SKM-1 (cell line): ENCODE measurements around the gene MRPL10.
"Not testable (repeated sequence)": the region's sequence is repeated elsewhere in the genome, so short reads cannot be mapped to it uniquely, and the experiment has no call there.

Source experiments
- DNase-seq: peaks from one replicate; lab custom pipeline; 2025; ENCODE audit not compliant: unreplicated experiment; lab: John Stamatoyannopoulos, UW

The MRPL10 gene

DNA sequence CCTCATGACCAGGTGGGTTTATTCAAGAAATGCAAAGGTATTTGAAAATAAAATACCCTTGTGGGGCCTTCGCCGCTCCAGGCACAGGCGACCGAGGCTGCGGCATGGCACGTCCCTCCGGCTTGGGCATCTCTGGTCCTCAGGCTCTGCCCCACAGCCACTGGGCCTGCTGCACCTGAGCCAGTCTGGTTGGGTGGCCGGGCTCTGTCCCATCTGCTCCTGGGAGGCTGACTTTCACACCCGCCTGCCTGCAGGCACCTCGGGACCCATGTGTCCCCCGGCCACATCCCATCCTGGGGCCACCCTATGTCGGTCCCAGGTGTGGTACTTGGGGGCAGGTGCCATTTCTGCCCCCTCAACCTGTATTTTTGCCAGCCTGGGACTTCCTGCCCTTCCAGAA is 30.7 kb downstream of the MRPL10 start:
- DNase-seq = no peak

DNA sequence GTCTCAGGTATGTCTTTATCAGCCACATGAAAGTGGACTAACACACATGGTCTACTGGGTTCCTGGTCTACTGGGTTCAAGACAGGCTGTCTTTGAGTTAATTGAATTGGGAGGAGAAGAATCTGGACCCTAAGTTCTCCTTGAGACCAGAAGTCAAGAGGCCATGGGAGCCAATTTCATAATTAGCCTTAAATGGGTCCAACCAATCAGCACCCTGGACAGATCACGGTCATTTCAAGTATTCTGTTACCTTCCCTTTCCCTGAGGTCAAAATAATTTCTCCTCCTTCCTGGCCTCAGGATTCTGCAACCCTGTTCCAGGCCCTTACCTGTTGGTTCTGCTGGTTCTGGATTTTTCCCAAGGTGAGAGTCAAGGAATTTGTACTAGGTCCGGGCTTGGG is 33.5 kb downstream of the MRPL10 start:
- no peak for DNase-seq

DNA sequence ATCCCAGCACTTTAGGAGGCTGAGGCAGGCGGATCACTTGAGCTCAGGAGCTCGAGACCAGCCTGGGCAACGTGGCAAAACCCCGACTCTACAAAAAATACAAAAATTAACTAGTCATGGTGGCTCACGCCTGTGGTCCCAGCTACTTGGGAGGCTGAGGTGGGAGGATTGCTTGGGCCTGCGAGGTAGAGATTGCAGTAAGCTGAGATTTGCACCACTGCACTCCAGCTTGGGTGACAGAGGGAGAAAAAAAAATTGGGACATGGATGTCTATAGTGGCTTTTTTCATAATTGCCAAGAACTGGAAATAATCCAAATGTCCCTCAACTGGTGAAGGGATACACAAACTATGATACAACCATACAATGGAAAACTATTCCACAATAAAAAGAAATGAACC is 38.4 kb downstream of the MRPL10 start:
- DNase-seq = no peak

DNA sequence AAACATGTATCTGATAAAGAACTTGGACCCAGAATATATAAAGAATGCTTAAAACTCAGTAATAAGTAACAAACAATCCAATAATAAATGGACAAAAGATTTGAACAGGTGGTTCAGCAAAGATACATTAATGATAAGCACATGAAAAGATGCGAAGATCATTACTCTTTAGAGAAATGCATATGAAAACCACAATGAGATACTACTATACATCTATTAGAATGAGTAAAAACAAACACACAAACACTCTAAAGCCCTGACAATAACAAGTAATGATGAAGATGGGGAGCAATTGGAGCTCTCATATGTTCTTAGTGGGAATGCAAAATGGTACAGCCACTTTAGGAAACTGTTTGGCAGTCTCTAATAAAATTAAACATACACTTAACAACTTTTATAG is 38.9 kb downstream of the MRPL10 start:
- DNase-seq = no peak

DNA sequence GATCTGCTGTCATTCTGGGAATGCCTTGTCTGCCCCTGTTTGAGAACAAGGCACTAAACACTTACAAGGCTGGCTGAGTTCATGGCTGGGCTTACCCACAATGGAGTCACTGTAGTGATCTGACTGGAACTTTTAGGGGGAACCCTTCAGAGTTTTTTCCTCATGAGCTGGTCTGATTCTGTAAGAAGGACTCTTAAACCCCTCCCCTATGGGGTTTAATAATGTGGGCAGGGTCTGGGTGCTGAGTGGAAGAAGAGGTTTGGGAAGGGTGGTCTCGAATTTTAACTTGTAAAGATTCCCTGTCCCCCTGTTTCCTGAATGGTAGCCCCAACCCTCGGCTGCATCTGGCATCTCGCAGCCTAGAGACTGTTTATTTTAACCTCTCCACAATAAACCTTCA is 40.3 kb downstream of the MRPL10 start:
- DNase-seq = no peak

DNA sequence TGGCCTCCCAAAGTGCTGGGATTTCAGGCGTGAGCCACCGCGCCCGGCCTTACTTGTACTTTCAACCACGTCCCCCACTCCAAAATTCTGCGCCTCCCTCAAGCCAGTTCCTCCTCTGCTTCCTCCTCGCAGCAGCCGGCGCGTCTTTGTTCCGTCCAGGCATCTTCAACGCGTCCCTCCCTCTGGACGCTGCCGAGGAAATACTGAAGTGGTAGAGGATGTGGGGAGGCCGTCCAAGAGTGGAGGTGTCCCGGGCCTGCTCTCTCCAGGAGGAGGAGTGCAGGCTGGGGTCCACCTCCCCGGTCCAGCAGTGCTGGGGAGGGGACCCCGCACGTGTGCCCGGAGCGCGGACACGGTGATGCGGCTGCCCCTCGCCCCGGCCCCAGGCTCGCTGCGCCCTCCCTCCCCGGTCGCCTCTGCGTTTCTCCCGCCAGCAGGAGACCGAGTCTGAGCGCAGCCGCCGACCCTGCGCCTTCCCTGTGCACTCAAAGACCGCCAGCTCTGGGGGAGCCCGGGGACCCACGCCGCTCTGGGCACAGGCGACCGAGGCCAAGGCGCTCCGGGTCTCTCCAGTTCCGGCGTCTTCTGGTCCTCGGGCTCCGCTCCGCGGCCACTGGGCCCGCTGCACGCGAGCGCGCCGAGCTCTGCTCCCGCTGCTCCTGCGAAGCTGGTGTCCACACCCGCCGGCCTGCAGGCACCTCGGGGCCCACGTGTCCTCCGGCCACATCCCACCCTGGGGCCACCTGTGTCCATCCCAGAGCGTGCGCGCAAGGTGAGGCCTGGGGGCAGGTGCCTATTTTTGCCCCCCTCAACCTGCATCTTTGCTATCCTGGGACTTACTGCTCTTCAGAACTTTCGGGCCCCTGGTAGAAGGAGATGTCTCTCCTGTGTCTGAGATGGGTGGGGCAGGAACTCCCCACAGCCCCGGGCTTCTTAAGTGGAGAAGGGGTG is 41.5 kb downstream of the MRPL10 start:
- no peak for DNase-seq

DNA sequence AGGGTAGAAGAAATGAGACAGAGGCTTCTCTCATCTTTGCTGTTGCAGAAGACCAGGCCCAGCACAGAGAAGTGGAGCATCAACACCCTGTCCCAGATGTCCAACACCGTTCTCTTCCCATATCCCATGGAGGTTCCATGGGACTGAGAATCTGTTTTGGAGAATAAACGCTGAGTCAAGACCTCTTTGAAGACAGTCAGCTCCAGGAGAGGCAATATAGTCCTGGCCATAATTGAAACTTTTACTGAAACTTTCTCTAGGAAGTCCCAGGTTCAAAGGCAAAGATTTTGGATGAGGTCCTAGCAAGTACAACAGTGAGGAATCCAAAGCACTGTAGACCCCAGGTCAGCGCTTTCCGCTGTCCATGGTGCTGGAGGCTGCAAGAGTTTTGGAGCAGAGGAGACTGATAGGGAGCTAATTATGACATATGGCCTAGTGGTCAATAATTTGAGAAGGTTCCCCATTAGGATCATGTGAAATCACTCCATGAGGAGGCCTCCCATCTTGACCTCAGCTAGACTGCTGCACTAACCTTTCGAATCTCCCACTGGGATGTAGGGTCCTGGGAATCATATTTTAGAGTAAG is 45.7 kb downstream of the MRPL10 start:
- no peak for DNase-seq

DNA sequence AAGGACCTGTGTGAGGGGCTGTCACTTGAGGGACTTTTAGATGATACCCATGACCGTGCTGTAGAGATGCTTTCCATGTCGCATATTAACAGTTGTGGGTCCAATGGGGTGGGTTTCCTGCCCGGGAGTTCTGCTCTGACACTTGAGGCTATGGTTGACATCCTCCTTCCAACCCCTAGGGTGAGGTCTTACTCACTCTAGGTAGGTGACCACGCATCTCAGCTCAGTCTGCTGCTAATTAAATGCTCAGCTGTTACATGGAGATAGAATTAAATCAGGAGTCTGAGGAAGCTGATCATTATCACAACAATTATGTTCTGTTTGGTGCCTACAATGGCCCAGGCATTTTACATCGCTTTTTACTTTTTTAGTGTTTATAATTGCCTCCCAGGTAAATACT is 49.9 kb downstream of the MRPL10 start:
- DNase-seq = no peak

DNA sequence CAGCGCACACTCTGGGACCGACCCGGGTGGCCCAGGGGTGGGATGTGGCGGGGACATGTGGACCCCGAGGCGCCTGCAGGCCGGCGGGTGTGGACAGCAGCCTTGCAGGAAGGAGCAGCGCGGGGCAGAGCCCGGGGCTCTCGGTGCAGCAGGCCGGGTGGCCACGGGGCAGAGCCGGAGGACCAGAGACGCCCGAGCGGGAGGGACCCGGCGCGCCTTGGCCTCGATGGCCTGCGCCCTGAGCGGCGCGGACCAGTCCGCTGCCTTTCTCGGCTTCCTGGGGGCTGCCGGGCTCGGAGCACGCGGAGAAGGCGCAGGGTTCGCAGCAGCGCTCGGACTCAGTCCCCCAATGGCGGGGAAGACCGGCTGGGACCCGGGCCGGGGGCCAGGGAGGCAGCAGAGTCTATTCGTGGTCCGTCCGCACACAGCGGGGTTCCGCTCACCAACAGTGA is 53.1 kb downstream of the MRPL10 start:
- DNase-seq = no peak

DNA sequence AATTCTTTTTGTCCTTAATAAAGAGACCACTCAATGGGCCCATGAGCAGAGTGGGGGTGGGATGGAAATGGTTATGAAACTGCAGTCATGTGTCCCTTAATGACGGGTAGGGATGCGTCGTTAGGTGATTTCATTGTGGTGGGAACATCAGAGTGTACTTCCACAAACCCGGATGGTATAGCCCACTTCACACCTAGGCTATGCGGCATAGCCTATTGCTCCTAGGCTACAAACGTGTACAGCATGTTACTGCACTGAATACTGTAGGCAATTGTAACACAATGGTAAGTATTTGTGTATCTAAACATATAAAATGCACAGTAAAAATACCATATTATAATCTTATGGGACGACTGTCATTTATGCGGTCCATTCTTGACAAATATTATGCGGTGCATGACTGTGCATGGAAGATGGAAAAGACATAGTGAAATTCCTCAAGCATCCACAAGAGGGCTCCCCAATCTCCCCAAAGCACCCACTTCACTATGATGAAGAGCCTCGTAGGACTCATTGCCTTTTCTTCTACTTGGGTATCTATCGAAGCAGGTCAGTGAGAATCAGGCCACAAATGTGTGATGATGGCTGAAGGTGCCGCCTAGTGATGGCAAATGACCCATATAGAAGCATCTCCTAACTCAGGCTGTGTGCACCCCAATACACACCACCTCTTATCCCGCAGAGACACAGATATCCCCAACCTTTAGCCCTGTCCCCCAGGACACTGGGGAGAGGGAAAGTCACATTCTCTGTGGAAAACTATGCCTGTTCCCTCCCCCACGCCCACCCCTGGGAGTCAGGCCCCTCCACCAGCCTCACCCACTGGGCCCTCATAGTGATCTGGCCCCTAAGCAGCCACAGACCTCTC is 54.8 kb downstream of the MRPL10 start:
- DNase-seq = peak; percentile 10

DNA sequence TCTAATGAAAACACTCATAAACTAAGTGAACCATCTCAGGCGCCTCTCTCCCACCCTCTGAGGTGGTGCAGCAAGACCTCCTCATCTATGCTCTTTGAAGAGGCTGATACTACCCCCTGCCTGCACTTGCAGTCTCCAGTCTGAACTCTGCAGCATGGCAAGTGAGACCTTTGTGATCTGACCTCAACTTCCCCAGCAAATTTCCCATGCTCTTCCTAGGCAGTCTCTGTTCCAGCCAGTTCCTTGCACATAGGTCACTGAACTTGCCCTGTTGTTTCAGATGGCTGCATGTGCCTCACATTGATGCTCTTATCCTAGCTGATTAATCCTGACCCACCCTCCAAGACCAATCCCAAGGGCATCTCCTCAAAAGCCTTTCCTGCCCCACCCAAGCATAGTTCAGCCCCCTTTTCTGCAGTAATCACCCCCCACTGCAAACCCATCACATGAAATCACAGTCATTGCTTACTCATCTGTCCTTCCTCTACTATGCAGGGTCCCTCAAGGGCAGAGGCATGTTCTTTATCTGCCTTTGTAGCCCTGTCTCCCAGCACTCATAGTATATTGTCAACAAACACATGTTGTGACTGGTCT is 56.3 kb downstream of the MRPL10 start:
- DNase-seq = no peak

DNA sequence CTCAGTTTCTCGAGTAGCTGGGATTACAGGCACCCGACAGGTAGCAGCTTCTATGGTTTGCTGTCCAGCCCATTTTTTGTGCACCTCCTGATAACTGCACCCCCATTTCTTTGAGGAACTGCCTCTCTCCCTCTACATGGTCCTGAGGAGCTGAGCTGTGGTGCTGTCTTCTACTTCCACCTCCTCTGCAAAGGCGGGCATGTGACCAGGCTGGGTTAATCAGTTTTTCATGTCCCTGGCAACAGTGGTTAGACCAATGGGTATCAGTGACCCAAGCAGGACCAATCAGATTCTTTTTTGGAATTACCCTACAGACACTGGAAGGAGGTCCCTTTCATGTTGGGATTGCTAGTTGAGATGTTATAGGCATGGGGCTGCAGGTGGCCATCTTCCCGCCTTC is 57.0 kb downstream of the MRPL10 start:
- no peak for DNase-seq

DNA sequence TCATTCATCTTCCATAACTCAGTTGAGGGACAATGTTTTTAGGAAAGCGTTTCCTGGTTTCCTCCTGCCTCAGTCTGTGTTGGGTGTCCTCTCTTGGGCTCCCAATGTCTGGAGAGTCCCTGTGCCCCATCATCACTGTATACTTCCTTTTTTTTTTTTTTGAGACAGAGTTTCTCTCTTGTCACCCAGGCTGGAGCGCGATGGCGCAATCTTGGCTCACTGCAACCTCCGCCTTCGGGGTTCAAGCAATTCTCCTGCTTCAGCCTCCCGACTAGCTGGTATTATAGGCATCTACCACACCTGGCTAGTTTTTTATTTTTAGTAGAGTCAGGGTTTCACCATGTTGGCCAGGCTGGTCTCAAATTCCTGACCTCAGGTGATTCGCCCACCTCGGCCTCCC is 57.7 kb downstream of the MRPL10 start:
- not testable (repeated sequence) for DNase-seq
